GM18861 (cell line): Measurements from ENCODE around the gene MAPRE2.
"Not testable (repeated sequence)": the region's sequence is repeated elsewhere in the genome, so short reads cannot be mapped to it uniquely, and the experiment has no call there.

Source experiments
- ATAC-seq: cut with Tn5 transposase; IDR thresholded peaks from one replicate; pipeline ENCODE4 v1.9.1; 2021; ENCODE audit not compliant: unreplicated experiment

The MAPRE2 gene

DNA sequence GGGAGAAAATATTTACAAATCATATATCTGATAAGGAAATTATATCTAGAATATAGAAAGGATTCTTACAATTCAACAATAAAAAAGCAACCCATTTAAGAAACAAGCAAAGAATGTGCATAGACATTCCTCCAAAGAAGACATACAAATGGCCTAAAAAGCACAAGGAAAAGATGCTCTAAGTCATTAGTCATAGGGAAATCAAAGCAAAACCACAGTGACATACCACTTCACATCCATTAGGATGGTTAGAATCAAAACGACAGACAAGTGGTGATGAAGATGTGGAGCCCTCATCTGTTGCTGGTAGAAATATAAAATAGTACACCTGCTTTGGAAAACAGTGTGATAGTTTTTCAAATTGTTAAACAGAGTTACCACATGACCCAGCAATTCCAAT lies 48.2 kb downstream of the MAPRE2 start:
- no peak for ATAC-seq

- ATAC-seq = no peak
Observed at GRCh38 chr18:35089891-35090550, 48.8 kb downstream of the MAPRE2 start.

DNA sequence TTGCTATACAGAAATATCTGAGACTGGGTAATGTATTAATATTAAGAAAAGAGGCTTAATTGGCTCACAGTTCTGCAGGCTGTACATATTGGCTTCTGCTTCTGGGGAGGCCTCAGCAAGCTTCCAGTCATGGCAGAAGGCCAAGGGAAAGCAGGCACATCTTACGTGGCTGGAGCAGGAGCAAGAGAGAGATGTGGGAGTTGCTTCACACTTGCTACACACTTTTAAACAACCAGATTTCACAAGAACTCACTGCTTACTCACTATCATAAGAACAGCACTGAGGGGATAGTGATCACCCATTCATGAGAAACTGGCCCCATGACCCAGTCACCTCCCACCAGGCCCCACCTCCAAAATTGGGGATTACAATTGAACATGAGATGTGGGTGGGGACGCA lies 50.6 kb downstream of the MAPRE2 start:
- no peak for ATAC-seq

- peak; percentile 91 for ATAC-seq
Observed at GRCh38 chr18:35095983-35096676, 54.9 kb downstream of the MAPRE2 start.

DNA sequence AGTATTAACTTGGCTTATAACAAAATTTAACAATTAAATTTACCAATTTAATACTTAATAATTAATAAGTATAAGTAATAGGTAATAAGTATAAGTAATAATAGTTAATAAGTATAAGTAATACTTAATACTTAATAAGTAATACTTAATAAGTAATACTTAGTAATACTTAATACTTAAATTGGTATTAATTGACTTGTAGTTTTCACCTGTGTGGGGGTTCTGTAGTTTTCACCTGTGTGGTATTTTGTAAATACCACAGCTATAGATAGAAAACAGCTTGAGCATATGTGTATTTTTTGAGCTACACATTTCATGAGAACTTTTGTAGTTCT lies 55.4 kb downstream of the MAPRE2 start:
- ATAC-seq = peak; percentile 10

- no peak for ATAC-seq
Observed at GRCh38 chr18:35097195-35097594, 56.0 kb downstream of the MAPRE2 start.

DNA sequence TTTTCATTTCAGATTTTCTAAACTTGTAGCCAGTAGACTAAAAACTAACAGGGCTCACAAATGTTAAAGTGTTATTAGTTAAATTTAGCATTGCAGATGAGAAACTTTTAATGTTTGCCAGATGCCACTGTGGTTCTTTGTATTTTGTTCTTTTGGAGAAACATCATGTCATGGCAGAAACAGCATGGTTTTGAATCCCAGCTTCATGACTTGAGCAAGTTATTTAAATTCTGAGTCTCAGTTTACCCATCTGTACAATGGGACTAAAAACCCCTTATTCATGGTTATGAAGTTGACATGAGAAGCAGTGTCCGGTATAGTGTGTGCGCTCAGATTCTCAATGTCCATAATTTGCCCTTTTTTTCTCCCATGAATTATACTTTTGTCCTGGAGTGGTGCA lies 56.5 kb downstream of the MAPRE2 start:
- no peak for ATAC-seq

DNA sequence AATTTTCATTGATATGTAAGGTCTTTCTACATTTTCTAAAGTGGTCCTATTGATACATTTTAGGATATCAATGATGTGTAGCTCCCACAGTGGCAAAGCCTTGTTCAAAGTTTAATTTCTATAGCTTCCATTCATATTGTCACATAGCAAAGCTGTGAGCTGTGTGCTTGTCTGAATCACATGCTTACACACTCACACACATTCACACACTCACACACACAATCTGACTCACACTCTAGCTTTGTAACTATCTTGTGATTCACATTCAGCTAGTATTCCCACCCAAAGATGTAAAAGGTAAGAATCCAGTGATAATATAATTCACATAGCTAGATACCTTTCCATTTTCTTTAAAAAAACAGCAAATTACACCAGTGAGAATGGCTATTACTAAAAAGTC lies 58.7 kb downstream of the MAPRE2 start:
- no peak for ATAC-seq

DNA sequence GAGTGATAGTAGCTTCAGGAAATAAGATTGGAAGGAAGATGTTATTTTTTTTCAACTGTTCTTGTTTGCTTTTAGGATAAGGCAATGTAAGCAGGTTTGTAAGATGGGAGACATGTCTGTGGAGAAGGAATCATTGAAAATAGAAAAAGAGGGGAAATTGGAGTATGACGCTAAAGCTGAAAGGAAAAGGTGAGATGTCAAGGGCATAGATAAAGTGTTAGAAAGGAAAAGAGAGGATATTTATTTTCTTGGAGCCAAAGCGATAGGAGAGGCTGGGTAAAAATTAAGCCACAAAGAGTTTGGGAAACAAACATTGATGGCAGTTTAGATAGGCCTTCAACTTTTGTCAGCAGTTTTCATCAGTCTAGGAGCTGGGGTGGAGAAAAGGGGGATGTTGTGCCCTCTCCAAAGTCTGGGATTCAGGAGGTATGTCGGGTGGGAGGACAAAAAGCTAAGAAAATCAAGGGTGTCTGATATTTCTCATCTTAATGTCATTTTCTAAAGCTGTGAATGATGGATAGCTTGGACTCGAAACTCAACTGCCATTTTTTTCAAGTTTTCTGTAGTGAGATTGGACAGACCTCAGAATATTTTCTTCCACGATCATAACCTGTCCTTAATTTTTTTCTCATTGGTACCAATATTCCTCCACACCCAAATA lies 63.3 kb downstream of the MAPRE2 start:
- no peak for ATAC-seq

- ATAC-seq = no peak
Observed at GRCh38 chr18:35106013-35106844, 65.0 kb downstream of the MAPRE2 start.

DNA sequence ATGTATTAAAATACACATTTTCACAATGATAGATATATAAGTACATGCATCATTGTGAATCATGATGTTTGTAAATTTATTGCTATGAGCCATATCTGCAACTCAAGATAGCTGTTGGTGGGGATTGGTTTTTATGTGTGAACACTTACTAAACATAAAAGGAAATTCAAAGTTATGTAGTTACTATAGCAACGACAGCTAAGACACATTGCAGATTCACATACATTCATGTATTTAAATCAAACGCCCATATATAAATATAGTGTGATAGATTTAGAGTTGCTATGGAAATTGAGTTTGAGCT lies 65.6 kb downstream of the MAPRE2 start:
- no peak for ATAC-seq

DNA sequence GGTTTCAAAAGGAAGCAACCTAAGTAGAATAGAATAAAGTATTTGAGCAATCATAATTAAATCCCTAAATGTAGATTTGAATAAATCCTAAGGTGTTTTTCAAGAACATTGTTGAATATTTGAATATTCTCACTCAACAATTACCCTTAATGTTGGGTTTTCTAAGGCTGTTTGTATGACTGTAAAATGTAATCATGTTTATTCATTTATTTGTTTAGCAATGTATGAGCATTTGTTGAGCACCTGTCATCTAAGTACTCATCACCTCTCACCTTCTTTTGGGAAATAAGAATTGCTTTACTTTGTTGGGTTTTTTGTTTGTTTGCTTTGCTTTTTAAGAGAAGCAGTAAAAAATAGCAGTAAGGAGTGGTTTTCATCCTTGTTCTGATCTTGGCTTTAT lies 66.0 kb downstream of the MAPRE2 start:
- no peak for ATAC-seq

DNA sequence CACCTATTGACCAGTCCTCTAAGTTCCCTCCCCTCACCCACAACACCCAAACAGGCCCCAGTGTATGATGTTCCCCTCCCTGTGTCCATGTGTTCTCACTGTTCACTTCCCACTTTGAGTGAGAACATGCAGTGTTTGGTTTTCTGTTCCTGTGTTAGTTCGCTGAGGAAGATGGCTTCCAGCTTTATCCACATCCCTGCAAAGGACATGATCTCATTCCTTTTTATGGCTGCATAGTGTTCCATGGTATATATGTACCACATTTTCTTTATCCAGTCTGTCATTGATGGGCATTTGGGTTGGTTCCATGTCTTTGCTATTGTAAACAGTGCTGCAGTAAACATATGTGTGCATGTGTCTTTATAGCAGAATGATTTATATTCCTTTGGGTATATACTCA lies 66.9 kb downstream of the MAPRE2 start:
- not testable (repeated sequence) for ATAC-seq

DNA sequence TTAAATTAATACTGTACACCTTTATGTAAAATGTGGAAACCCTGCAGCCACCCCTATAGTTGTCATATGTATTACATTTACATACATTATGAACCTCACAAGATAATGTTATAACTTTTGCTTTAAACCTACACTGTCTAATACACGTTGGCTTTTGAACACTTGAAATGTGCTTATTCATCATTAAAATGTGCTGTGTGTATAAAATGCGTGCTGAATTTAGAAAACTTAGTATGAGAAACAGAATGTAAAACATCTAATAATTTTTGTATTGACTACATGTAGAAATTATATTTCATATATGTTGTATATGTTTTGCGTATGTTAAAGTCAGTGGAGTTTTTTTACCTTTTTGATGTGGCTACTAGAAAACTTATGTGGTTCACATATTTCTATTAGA lies 68.8 kb downstream of the MAPRE2 start:
- ATAC-seq = no peak

DNA sequence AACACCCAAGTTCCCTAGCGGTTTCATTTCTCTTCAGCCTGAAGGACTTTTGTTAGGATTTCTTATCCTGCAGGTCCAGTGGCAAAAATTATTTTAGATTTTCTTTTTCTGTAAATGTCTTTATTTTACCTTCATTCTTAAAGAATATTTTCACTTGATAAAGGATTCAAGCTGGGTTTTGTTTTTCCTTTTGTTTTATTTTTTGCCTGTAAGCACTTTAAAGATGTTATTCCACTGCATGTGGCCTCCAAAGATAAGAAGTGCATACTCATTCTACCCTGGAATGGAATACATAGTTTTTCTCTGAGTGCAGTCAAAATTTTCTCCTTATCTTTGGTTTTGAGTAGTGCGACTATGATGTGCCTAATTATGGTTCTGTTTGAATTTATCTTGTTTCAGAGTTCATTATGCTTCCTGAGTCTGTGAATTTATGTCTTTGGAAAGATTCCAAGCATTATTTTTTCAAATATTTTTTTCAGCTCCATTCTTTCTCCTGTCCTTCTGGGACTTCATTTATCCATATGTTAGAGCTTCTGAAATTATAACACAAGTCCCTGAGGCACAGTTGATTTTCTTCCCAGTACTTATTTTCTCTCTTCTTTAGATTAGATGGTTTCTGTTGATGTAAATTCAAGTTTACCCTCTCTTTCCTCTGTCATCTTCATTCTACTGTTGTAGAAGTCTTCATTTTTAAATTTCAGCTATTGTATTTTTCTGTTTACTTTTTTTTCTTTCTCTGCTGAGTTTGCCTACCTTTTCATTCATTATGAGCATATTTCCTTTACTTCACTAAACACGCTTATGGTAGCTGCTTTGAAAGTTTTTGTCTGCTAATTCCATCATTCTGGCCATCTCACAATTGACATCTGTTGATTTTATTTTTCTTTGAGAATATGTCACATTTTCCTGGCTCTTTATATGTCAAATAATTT lies 69.6 kb downstream of the MAPRE2 start:
- no peak for ATAC-seq

DNA sequence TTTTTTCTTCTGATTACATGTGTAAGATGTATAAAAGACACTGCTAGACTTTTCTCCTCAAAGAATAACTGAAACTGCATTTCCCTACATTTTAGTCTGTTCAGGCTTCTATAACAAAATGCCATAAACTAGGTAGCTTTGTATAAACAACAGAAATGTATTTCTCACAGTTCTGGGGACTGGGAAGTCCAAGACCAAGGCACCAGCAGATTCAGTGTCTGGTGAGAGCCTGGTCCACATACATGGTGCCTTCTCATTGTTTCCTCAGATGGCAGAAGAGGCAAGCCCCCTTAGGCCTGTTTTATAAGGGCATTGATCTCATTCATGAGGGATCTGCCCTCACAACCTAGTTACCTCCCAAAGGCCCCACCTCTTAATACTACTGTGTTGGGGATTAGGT lies 71.5 kb downstream of the MAPRE2 start:
- no peak for ATAC-seq

DNA sequence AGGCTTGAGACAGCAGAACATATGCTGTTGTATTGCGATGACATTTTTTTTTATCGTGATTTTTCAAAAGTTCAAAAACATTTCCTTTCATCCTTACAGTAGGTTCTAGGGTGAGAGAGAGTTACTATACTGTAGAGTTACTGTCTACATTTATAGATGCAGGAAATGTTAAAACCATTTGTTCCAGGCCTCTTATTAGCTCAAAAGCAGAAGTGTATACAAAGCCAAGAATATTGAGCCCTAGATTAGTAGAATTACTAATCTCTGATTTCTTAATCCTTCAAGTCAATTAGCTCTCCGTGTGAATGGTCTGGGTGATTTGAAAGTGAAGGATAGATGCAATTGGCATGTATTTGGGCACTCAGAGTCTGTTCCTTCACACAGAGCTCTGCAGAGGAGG lies 73.1 kb downstream of the MAPRE2 start:
- no peak for ATAC-seq

DNA sequence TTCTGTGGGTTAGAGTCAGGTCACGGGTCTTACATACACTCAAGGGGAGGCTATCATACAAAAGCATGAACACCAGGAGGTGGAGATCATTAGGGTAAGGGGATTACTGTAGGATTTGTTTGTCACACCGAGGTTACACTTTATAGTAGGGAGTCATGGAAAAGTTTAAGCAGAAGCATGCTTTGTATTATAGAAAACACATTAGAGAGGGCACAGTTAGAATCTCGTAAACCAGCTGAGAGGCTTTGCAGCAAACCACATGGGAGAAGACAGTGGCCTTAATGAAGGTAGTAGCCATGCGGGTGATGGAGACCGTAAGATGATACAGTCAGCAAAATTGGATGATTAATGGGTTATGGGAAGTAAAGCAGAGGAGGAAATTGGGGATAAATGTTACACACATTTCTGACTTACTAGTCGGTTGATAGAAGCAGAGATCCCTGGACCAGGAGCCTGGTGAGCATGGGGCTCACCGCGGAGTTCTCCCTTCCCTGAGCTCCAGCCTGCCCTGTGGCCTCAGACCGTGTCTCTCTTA lies 75.6 kb downstream of the MAPRE2 start:
- ATAC-seq = no peak

DNA sequence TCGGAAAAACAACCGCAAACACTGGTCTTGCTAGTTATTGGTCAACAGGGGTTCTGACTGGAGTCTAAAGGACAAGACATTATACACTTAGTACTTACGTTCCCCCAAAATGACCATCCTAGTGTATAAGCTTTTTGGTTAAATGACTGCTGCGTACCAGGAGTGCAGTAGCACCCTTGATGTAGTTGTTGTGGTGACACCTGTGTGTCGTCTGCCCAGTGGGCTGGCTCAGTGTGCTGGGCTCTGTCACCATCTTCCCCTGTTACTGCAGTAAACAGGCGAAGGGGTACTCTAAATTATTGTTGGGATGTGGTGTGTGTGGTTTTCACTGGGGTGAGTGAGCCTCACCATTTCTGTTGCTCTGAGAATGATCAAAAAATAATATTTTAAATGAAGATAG lies 76.2 kb downstream of the MAPRE2 start:
- ATAC-seq = no peak

DNA sequence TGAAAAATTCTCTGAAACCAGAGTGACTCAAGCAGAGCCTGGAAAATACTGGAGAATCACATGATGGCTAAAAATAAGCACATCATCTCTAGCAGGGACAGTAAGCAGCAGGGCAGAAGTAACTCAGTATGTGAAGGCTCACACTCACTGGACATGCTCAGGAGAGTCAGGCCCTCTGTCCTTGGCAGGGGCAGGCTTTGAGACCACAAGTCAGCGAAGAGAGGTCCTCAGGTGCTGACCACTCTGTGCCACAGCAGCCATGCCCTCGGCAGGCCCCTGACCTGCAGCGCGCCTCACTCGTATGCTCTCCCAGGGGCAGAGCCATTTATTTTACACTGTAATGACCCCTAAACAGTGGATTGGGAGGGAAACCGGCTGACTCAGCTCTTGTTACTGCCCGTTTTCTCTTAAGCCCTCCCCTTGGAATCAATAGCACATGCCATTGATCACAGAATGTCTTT lies 76.8 kb downstream of the MAPRE2 start:
- ATAC-seq = no peak
